ENCODE measurements around the gene SOCS3.
"Not testable (repeated sequence)": the region's sequence is repeated elsewhere in the genome, so short reads cannot be mapped to it uniquely, and the experiment has no call there.

SOCS3 gene

GRCh38 chr17:78349891-78350642 lies 9.8 kb downstream of the SOCS3 start:
- no peak for DNase-seq (ENCODE audit: low read depth, low spot score)

- DNase-seq (ENCODE audit: low read depth, low spot score): no peak
Measured at GRCh38 chr17:78348055-78348770, 11.7 kb downstream of the SOCS3 start.

- no peak for DNase-seq (ENCODE audit: low read depth, low spot score)
Measured at GRCh38 chr17:78347453-78347852, 12.4 kb downstream of the SOCS3 start.

GRCh38 chr17:78346605-78347250 lies 13.1 kb downstream of the SOCS3 start:
- DNase-seq (ENCODE audit: low read depth, low spot score): no peak

GRCh38 chr17:78345791-78346494 lies 13.9 kb downstream of the SOCS3 start:
- DNase-seq (ENCODE audit: low read depth, low spot score): no peak

GRCh38 chr17:78345172-78345571 lies 14.7 kb downstream of the SOCS3 start:
- no peak for DNase-seq (ENCODE audit: low read depth, low spot score)

GRCh38 chr17:78344666-78345065 lies 15.2 kb downstream of the SOCS3 start:
- DNase-seq (ENCODE audit: low read depth, low spot score): no peak

GRCh38 chr17:78343543-78344201 lies 16.2 kb downstream of the SOCS3 start:
- DNase-seq (ENCODE audit: low read depth, low spot score): no peak

- DNase-seq (ENCODE audit: low read depth, low spot score): no peak
Measured at GRCh38 chr17:78343187-78343542, 16.7 kb downstream of the SOCS3 start.

- no peak for DNase-seq (ENCODE audit: low read depth, low spot score)
Measured at GRCh38 chr17:78342449-78343186, 17.3 kb downstream of the SOCS3 start.

- DNase-seq (ENCODE audit: low read depth, low spot score): no peak
Measured at GRCh38 chr17:78341559-78342448, 18.1 kb downstream of the SOCS3 start.

GRCh38 chr17:78340183-78340955 lies 19.5 kb downstream of the SOCS3 start:
- DNase-seq (ENCODE audit: low read depth, low spot score): no peak

GRCh38 chr17:78338486-78339259 lies 21.2 kb downstream of the SOCS3 start:
- DNase-seq (ENCODE audit: low read depth, low spot score): no peak

GRCh38 chr17:78337244-78338109 lies 22.4 kb downstream of the SOCS3 start:
- DNase-seq (ENCODE audit: low read depth, low spot score): no peak

GRCh38 chr17:78335209-78335608 lies 24.7 kb downstream of the SOCS3 start:
- no peak for DNase-seq (ENCODE audit: low read depth, low spot score)

- no peak for DNase-seq (ENCODE audit: low read depth, low spot score)
Measured at GRCh38 chr17:78332991-78333390, 26.9 kb downstream of the SOCS3 start.

GRCh38 chr17:78331355-78331754 lies 28.5 kb downstream of the SOCS3 start:
- DNase-seq (ENCODE audit: low read depth, low spot score): not testable (repeated sequence)

All from iPS DF 19.7 (cell line).